B cell (primary cell): ENCODE measurements around the gene JARID2. TPM values are rescaled to one million over a fixed set of nuclear protein-coding genes. Genes with fewer than 3 reads are reported as not detected.

Experiments used
- ATAC-seq: fragments of 200-7000 bp; cut with Tn5 transposase; one replicate; pipeline ENCODE4 v1.10.0; 2021; ENCODE audit warnings: low read depth, mild to moderate bottlenecking, moderate number of reproducible peaks, moderate library complexity
- CTCF ChIA-PET: fragments of 350-600 bp; sonication (Branson Sonifier 250); formaldehyde crosslinking; loops from one replicate; lab custom pipeline; 2021; ENCODE audit warnings: antibody characterized with exemption, inconsistent platforms; lab: Charles Lee
- POLR2A ChIA-PET: fragments of 350-600 bp; sonication (Branson Sonifier 250); formaldehyde crosslinking; loops from one replicate; lab custom pipeline; 2021; ENCODE audit warnings: antibody characterized with exemption; lab: Charles Lee
- DNase-seq: peaks from one replicate; pipeline ENCODE4 v3.0.0; 2013
- H2AFZ ChIP-seq: 2 replicates; pipeline ENCODE4 v1.6.1; 2012; ENCODE audit warnings: mild to moderate bottlenecking, low read depth, low read length; ENCODE audit not compliant: insufficient read depth, poor library complexity, severe bottlenecking
- H3K27ac ChIP-seq, 2 donors: 1 replicate in 1 of 2; 2 replicates in 1 of 2; pipeline ENCODE4 v1.5.1; 2012 to 2013; ENCODE audit warnings: low read length in 2 of 2, mild to moderate bottlenecking in 2 of 2, moderate library complexity in 1 of 2
- H3K27me3 ChIP-seq, 4 experiments: fragments of 200-600 bp in 1 of 4; sonication (generic) in 1 of 4; replicated peaks in 1 of 4; 1 replicate in 2 of 4; 2 replicates in 2 of 4; pipeline versions ENCODE4 v1.6.1 to v1.7.0; 2013 to 2016; ENCODE audit warnings: low read length in 3 of 4, mild to moderate bottlenecking in 2 of 4, mixed read lengths in 1 of 4, moderate library complexity in 1 of 4; ENCODE audit not compliant: insufficient read depth in 4 of 4, control insufficient read depth in 3 of 4; ENCODE audit errors: control extremely low read depth in 1 of 4
- H3K36me3 ChIP-seq, 2 experiments: replicated peaks in 1 of 2; 1 replicate in 1 of 2; 2 replicates in 1 of 2; pipeline versions ENCODE4 v1.6.1 to v1.7.1; 2013; ENCODE audit warnings: low read length in 1 of 2; ENCODE audit not compliant: insufficient read depth in 2 of 2, control insufficient read depth in 1 of 2; ENCODE audit errors: control extremely low read depth in 1 of 2, extremely low read depth in 1 of 2
- H3K4me1 ChIP-seq, 2 donors: fragments of 200-600 bp in 1 of 2; sonication (generic) in 1 of 2; 1 replicate in 1 of 2; 2 replicates in 1 of 2; pipeline versions ENCODE4 v1.5.1 to v1.6.1; 2013 to 2017; ENCODE audit warnings: low read length in 2 of 2; ENCODE audit not compliant: control insufficient read depth in 2 of 2, insufficient read depth in 2 of 2
- H3K4me2 ChIP-seq: replicated peaks from 2 replicates; pipeline ENCODE3; 2012; ENCODE audit warnings: mild to moderate bottlenecking, low read depth, low read length; ENCODE audit not compliant: poor library complexity, severe bottlenecking
- H3K4me3 ChIP-seq, 5 experiments: fragments of 200-600 bp in 1 of 5; sonication (generic) in 1 of 5; 1 replicate in 3 of 5; 2 replicates in 2 of 5; pipeline versions ENCODE4 v1.5.1 to v1.7.0; 2011 to 2016; ENCODE audit warnings: low read length in 4 of 5, mild to moderate bottlenecking in 4 of 5, low read depth in 2 of 5, control low read depth in 1 of 5, moderate library complexity in 1 of 5; ENCODE audit not compliant: insufficient read depth in 1 of 5; ENCODE audit errors: control extremely low read depth in 1 of 5, extremely low read depth in 1 of 5
- H3K79me2 ChIP-seq: fragments of 200-600 bp; sonication (generic); one replicate; pipeline ENCODE4 v1.6.0; 2016; ENCODE audit warnings: low read length; ENCODE audit not compliant: control insufficient read depth, insufficient read depth
- H3K9ac ChIP-seq: fragments of 200-600 bp; sonication (generic); 2 replicates; pipeline ENCODE4 v1.6.1; 2017; ENCODE audit warnings: mild to moderate bottlenecking, low read length, moderate library complexity
- H3K9me3 ChIP-seq, 3 donors: one replicate each; pipeline versions ENCODE4 v1.6.1 to v1.7.1; 2013; ENCODE audit warnings: low read length in 2 of 3; ENCODE audit not compliant: control insufficient read depth in 2 of 3, insufficient read depth in 1 of 3; ENCODE audit errors: control extremely low read depth in 1 of 3
- H4K20me1 ChIP-seq: 2 replicates; pipeline ENCODE4 v1.6.0; 2012; ENCODE audit warnings: mild to moderate bottlenecking, low read length; ENCODE audit not compliant: insufficient read depth, control insufficient read depth, poor library complexity, severe bottlenecking
- H3K27ac Mint-ChIP-seq: one replicate; pipeline ENCODE4 v1.8.0; 2021; ENCODE audit warnings: mixed read lengths
- H3K27me3 Mint-ChIP-seq: one replicate; pipeline ENCODE4 v1.8.0; 2021; ENCODE audit warnings: mixed read lengths
- H3K4me1 Mint-ChIP-seq: one replicate; pipeline ENCODE4 v1.8.0; 2021; ENCODE audit warnings: mixed read lengths
- H3K4me3 Mint-ChIP-seq: one replicate; pipeline ENCODE4 v1.8.0; 2021; ENCODE audit warnings: mixed read lengths
- H3K9me3 Mint-ChIP-seq: one replicate; pipeline ENCODE4 v1.8.0; 2022; ENCODE audit warnings: mixed read lengths; ENCODE audit not compliant: insufficient read depth
- CTCF ChIP-seq: fragments of 200-600 bp; IDR thresholded peaks from one replicate; pipeline ENCODE4 v1.8.0; 2022; ENCODE audit warnings: antibody characterized with exemption, mild to moderate bottlenecking
- EZH2 ChIP-seq: IDR thresholded peaks from 2 replicates; pipeline ENCODE4 v1.6.1; 2012; ENCODE audit warnings: borderline replicate concordance, low read depth, mild to moderate bottlenecking, moderate library complexity, low read length; ENCODE audit not compliant: insufficient read depth, poor library complexity, severe bottlenecking
- WGBS: methylation state at CpG from one replicate; pipeline ENCODE4 v1.1.5; 2013; ENCODE audit warnings: missing lambda C conversion rate; ENCODE audit not compliant: insufficient coverage; 5-methylcytosine and 5-hydroxymethylcytosine counted together
- intact Hi-C: fragments of 100-400 bp; cut with micrococcal nuclease; formaldehyde crosslinking; loops from one replicate; pipeline ENCODE4 v1.10.0; 2022
- polyA plus RNA-seq: library from polyadenylated mRNA; depleted of rRNA; stranded (reverse); fragments of >200 nt; gene quantifications from 2 replicates; pipeline ENCODE4 v1.2.3, GENCODE V29; 2012
- total RNA-seq, 2 donors: library from RNA; stranded (reverse); fragments of 120-200 nt in 1 of 2; gene quantifications; 1 replicate in 1 of 2; 2 replicates in 1 of 2; pipeline versions ENCODE4 v1.2.3 to v1.2.4, GENCODE V29; 2013 to 2022

Gene JARID2
- total and polyA plus RNA-seq, 2 donors (not counting 1 experiment from before 2014, with no cell fraction given), result 11.0 to 58.1 TPM

- CTCF ChIA-PET, result no interaction called here
- intact Hi-C loops, result no loop called here
Measured at GRCh38 chr6:15256538-15257271, 10.8 kb downstream of the JARID2 start.

More at GRCh38 chr6:15256538-15257271, 10.8 kb downstream of the JARID2 start:
- ATAC-seq, result no peak
- no peak overlapping the region for H3K4me3 Mint-ChIP-seq
- H3K27me3 Mint-ChIP-seq, result no peaks in the 10 kb centered on the region
- H3K9me3 ChIP-seq, result no peaks in the 10 kb centered on the region
- peaks cover 33% of the 10 kb centered on the region for H4K20me1 ChIP-seq
- no peak for DNase-seq
- peak overlapping the region; percentile 2 for H3K27ac Mint-ChIP-seq
- H3K9ac ChIP-seq, result no peak overlapping the region
- no peaks in the 10 kb centered on the region for H3K9me3 Mint-ChIP-seq
- H3K4me1 Mint-ChIP-seq, result peaks cover 91% of the 10 kb centered on the region
- POLR2A ChIA-PET, result interaction anchor here (0.7 kb wide), 1 partner anchor 8 kb away, joined by 3 read pairs; no protein-coding TSS in a partner anchor
- peaks cover 63 to 76% of the 10 kb centered on the region in 2 donors for H3K4me1 ChIP-seq
- H3K4me2 ChIP-seq, result peak overlapping the region; percentile 8
- TF ChIP-seq CTCF (no peak), EZH2 (no peak)
- H3K4me3 ChIP-seq, result no peak overlapping the region
- H3K27ac ChIP-seq, result no peak overlapping the region
- H2AFZ ChIP-seq, result no peak overlapping the region
- no peaks in the 10 kb centered on the region for H3K36me3 ChIP-seq
- H3K79me2 ChIP-seq, result peaks cover 93% of the 10 kb centered on the region
- 94% methylated on average over 4 of the region's 9 CpGs for WGBS
- H3K27me3 ChIP-seq, result no peaks in the 10 kb centered on the region
